ENCODE results near the gene NR2C1.

Gene NR2C1

DNA sequence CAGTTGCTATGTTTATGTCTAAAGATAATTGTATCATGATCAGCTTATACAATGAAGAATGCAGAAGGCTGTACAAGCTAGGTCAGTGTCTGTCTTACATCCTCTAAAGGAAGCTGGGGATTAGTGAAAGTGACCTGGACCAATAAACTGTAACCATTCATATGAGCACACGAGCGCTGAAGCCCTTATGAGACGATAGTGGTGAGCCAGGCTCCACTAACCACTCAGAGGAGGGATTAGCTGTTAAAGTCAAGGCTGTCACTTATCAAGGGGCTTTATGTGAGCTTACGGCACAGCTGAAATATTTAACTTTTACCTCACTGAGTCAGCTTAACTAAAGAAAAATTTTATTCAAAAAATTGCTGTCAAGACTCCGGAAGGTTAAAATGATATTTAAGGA, 100.2 kb downstream of the NR2C1 start:
- no peak overlapping the region for H3K4me3 ChIP-seq
- peaks cover 47% of the 10 kb centered on the region for H3K36me3 ChIP-seq
- H4K20me1 ChIP-seq, result peaks cover 6% of the 10 kb centered on the region; the same call in 1 of the 2 replicates
- no peak overlapping the region for H3K27ac ChIP-seq
- no peak for TF ChIP-seq Cebpa-rat (IDR thresholded peaks at IDR 0.05)
- no peaks in the 10 kb centered on the region for H3K9me3 ChIP-seq
- H3K9ac ChIP-seq, result no peak overlapping the region
- no peaks in the 10 kb centered on the region for H3K27me3 ChIP-seq
- no peaks in the 10 kb centered on the region; the same call in 1 of the 2 replicates for H3K4me1 ChIP-seq
- H3K4me2 ChIP-seq, result no peak overlapping the region

DNA sequence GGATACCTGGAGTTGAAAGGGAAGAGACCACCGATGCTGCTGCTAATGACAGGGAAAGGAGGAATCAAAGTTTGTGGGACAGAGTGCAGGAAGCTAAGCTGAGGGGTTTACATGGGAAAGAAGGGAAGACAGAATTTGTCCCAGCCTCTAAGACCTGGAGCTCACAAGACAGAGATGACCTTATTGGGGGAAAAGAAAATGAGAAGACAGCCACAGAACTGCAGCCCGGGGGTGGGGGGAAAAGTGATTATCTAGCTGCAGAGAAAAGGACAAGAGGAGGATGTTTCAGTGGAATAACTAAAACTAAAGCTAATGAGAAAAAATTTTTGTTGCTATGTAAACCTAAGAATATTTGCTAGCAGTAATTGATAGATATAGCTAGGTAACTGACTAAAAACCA, 100.6 kb downstream of the NR2C1 start:
- H4K20me1 ChIP-seq, result peaks cover 2% of the 10 kb centered on the region; the same call in 1 of the 2 replicates
- H3K27ac ChIP-seq, result no peak overlapping the region
- TF ChIP-seq Cebpa-rat (IDR thresholded peaks at IDR 0.05), result no peak
- H3K4me1 ChIP-seq, result peaks cover 4% of the 10 kb centered on the region; the same call in 1 of the 2 replicates
- H3K27me3 ChIP-seq, result no peaks in the 10 kb centered on the region
- H3K4me2 ChIP-seq, result no peak overlapping the region
- peaks cover 47% of the 10 kb centered on the region for H3K36me3 ChIP-seq
- H3K4me3 ChIP-seq, result no peak overlapping the region
- H3K9me3 ChIP-seq, result no peaks in the 10 kb centered on the region
- no peak overlapping the region for H3K9ac ChIP-seq

DNA sequence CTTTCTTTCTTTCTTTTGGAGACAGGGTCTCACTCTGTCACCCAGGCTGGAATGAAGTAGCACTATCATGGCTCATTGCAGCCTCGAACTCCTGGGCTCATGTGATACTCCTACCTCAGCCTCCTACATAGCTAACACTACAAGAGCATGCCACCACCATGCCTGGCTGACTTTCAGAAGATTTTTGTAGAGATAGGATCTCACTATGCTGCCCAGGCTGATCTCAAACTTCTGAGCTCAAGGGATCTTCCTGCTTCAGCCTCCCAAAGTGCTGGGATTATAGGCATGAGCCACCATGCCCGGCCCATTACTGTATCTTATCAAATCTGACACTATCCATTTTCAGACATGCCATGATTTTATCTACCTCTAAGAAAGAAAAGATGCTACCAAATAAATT, 101.5 kb downstream of the NR2C1 start:
- Histone ChIP-seq H3K9ac (no peak overlapping the region), H3K36me3 (peaks cover 47% of the 10 kb centered on the region), H3K4me2 (no peak overlapping the region), H3K27me3 (no peaks in the 10 kb centered on the region), H3K9me3 (no peaks in the 10 kb centered on the region), H3K27ac (no peak overlapping the region), H3K4me1 (peaks cover 13% of the 10 kb centered on the region), H3K4me3 (no peak overlapping the region), H4K20me1 (no peaks in the 10 kb centered on the region)
- no peak for TF ChIP-seq Cebpa-rat (IDR thresholded peaks at IDR 0.05)

DNA sequence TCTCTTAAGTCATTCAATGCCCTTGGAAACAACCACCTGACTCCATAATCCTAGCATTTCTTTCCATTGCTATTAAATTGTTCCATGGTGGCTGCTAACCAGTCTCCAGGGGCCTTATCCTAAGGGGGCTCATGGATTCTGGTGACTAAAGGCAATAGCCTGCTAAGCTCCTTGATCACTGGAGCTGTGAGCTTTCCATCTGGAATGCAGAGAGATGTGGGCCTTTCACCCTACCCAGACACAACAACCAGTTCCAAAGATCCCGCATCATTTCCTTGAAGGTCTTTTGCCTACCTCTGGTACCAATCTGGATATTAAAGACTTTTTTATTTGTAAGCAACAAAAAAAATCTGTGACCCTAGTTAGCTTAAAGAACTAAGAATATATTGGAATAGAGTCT, 102.9 kb downstream of the NR2C1 start:
- H3K36me3 ChIP-seq, result peaks cover 44% of the 10 kb centered on the region
- no peaks in the 10 kb centered on the region for H4K20me1 ChIP-seq
- no peak overlapping the region for H3K27ac ChIP-seq
- TF ChIP-seq Cebpa-rat (IDR thresholded peaks at IDR 0.05), result no peak
- H3K9me3 ChIP-seq, result no peaks in the 10 kb centered on the region
- H3K27me3 ChIP-seq, result no peaks in the 10 kb centered on the region
- H3K4me3 ChIP-seq, result no peak overlapping the region
- H3K4me2 ChIP-seq, result no peak overlapping the region
- H3K4me1 ChIP-seq, result peaks cover 18% of the 10 kb centered on the region
- H3K9ac ChIP-seq, result no peak overlapping the region

All from BLaER1 (cell line).